ENCODE measurements around the gene CELF5. TPM values are rescaled to one million over a fixed set of nuclear protein-coding genes. Genes with fewer than 3 reads are reported as not detected.

Gene CELF5
- total and polyA plus RNA-seq, 2 donors (not counting 1 experiment from before 2014, with no cell fraction given): 0.15 TPM; not detected in 1

GRCh38 chr19:3245050-3245449 is 20.6 kb downstream of the CELF5 start:
- ChIA-PET POLR2A (no interaction called here), CTCF (no interaction called here)
- ATAC-seq (ENCODE audit: low read depth): no peak
- H2AFZ ChIP-seq (ENCODE audit: insufficient read depth, low read depth, low read length, poor library complexity, severe bottlenecking): no peak overlapping the region
- Mint-ChIP-seq H3K27ac (no peak overlapping the region), H3K4me1 (no peaks in the 10 kb centered on the region), H3K9me3 (ENCODE audit: insufficient read depth) (no peaks in the 10 kb centered on the region), H3K4me3 (no peak overlapping the region), H3K27me3 (peaks cover 4% of the 10 kb centered on the region)
- no peak overlapping the region for H3K9ac ChIP-seq (ENCODE audit: low read length)
- DNase-seq: no peak
- H3K4me3 ChIP-seq (ENCODE audit: control extremely low read depth in 1 of 5, extremely low read depth in 1 of 5, insufficient read depth in 1 of 5, low read depth in 2 of 5, low read length in 4 of 5): no peak overlapping the region
- no peaks in the 10 kb centered on the region for H3K79me2 ChIP-seq (ENCODE audit: control insufficient read depth, insufficient read depth, low read length)
- no peaks in the 10 kb centered on the region for H3K36me3 ChIP-seq (replicated peaks in 1 of 2; ENCODE audit: control extremely low read depth in 1 of 2, control insufficient read depth in 1 of 2, extremely low read depth in 1 of 2, insufficient read depth in 2 of 2, low read length in 1 of 2)
- H3K9me3 ChIP-seq (ENCODE audit: control extremely low read depth in 1 of 3, control insufficient read depth in 2 of 3, insufficient read depth in 1 of 3, low read length in 2 of 3): peaks cover 0 to 12% (median 0%) of the 10 kb centered on the region in 3 donors
- H3K4me2 ChIP-seq (replicated peaks; ENCODE audit: low read depth, low read length, poor library complexity, severe bottlenecking): no peak overlapping the region
- intact Hi-C loops (cut with micrococcal nuclease): no loop called here
- WGBS (ENCODE audit: insufficient coverage): 92% methylated on average over 8 of the region's 9 CpGs
- no peak for TF ChIP-seq EZH2 (IDR thresholded peaks at IDR 0.05; ENCODE audit: borderline replicate concordance, insufficient read depth, low read depth, low read length, poor library complexity, severe bottlenecking)
- TF ChIP-seq CTCF (IDR thresholded peaks at IDR 0.05): no peak
- H3K4me1 ChIP-seq (ENCODE audit: control insufficient read depth in 2 of 2, insufficient read depth in 2 of 2, low read length in 2 of 2): no peaks in the 10 kb centered on the region
- peaks cover 0 to 13% (median 0%) of the 10 kb centered on the region in 4 experiments for H3K27me3 ChIP-seq (replicated peaks in 1 of 4; ENCODE audit: control extremely low read depth in 1 of 4, control insufficient read depth in 3 of 4, insufficient read depth in 4 of 4, low read length in 3 of 4)
- H4K20me1 ChIP-seq (ENCODE audit: control insufficient read depth, insufficient read depth, low read length, poor library complexity, severe bottlenecking): no peaks in the 10 kb centered on the region
- no peak overlapping the region for H3K27ac ChIP-seq (ENCODE audit: low read length in 2 of 2)

- H3K27ac Mint-ChIP-seq: no peak overlapping the region
- H3K9ac ChIP-seq (ENCODE audit: low read length): no peak overlapping the region
- peaks cover 0 to 28% (median 2%) of the 10 kb centered on the region in 3 donors for H3K9me3 ChIP-seq (ENCODE audit: control extremely low read depth in 1 of 3, control insufficient read depth in 2 of 3, insufficient read depth in 1 of 3, low read length in 2 of 3)
- no peaks in the 10 kb centered on the region for H3K4me1 Mint-ChIP-seq
- no peaks in the 10 kb centered on the region for H3K79me2 ChIP-seq (ENCODE audit: control insufficient read depth, insufficient read depth, low read length)
- intact Hi-C loops (cut with micrococcal nuclease): no loop called here
- peaks cover 0 to 15% (median 0%) of the 10 kb centered on the region in 4 experiments for H3K27me3 ChIP-seq (replicated peaks in 1 of 4; ENCODE audit: control extremely low read depth in 1 of 4, control insufficient read depth in 3 of 4, insufficient read depth in 4 of 4, low read length in 3 of 4)
- DNase-seq (no peak), ATAC-seq (ENCODE audit: low read depth) (no peak)
- CTCF ChIA-PET: no interaction called here
- TF ChIP-seq EZH2 (IDR thresholded peaks at IDR 0.05; ENCODE audit: borderline replicate concordance, insufficient read depth, low read depth, low read length, poor library complexity, severe bottlenecking): no peak
- no peak for TF ChIP-seq CTCF (IDR thresholded peaks at IDR 0.05)
- H3K27ac ChIP-seq (ENCODE audit: low read length in 2 of 2): no peak overlapping the region
- no peaks in the 10 kb centered on the region for H4K20me1 ChIP-seq (ENCODE audit: control insufficient read depth, insufficient read depth, low read length, poor library complexity, severe bottlenecking)
- H3K4me1 ChIP-seq (ENCODE audit: control insufficient read depth in 2 of 2, insufficient read depth in 2 of 2, low read length in 2 of 2): no peaks in the 10 kb centered on the region
- peaks cover 3% of the 10 kb centered on the region for H3K9me3 Mint-ChIP-seq (ENCODE audit: insufficient read depth)
- H3K4me3 Mint-ChIP-seq: no peak overlapping the region
- WGBS (ENCODE audit: insufficient coverage): 74% methylated on average over 11 of the region's 14 CpGs
- no peak overlapping the region for H2AFZ ChIP-seq (ENCODE audit: insufficient read depth, low read depth, low read length, poor library complexity, severe bottlenecking)
- no peak overlapping the region for H3K4me3 ChIP-seq (ENCODE audit: control extremely low read depth in 1 of 5, extremely low read depth in 1 of 5, insufficient read depth in 1 of 5, low read depth in 2 of 5, low read length in 4 of 5)
- no peaks in the 10 kb centered on the region for H3K36me3 ChIP-seq (replicated peaks in 1 of 2; ENCODE audit: control extremely low read depth in 1 of 2, control insufficient read depth in 1 of 2, extremely low read depth in 1 of 2, insufficient read depth in 2 of 2, low read length in 1 of 2)
- peaks cover 13% of the 10 kb centered on the region for H3K27me3 Mint-ChIP-seq
- H3K4me2 ChIP-seq (replicated peaks; ENCODE audit: low read depth, low read length, poor library complexity, severe bottlenecking): no peak overlapping the region
- POLR2A ChIA-PET: no interaction called here
These were observed 24.4 kb downstream of the CELF5 start for GRCh38 chr19:3248728-3249326.

All from B cell (primary cell).